Muscle layer of colon (tissue), 2 donors: ENCODE measurements around the gene BCL3.

Source experiments
- H3K27ac ChIP-seq: one replicate; pipeline ENCODE4 v1.7.0; 2013; ENCODE audit warnings: low read depth, mild to moderate bottlenecking, low read length, moderate library complexity
- H3K27me3 ChIP-seq, 2 donors: one replicate each; pipeline ENCODE4 v1.7.0; 2013; ENCODE audit warnings: low read length in 2 of 2, mild to moderate bottlenecking in 2 of 2; ENCODE audit not compliant: insufficient read depth in 2 of 2, control insufficient read depth in 1 of 2
- H3K36me3 ChIP-seq: one replicate; pipeline ENCODE4 v1.7.0; 2013; ENCODE audit warnings: mild to moderate bottlenecking, low read length; ENCODE audit not compliant: insufficient read depth
- H3K4me1 ChIP-seq: one replicate; pipeline ENCODE4 v1.7.0; 2013; ENCODE audit warnings: mild to moderate bottlenecking, low read length; ENCODE audit not compliant: insufficient read depth
- H3K4me3 ChIP-seq, 2 donors: one replicate each; pipeline ENCODE4 v1.7.0; 2013; ENCODE audit warnings: low read length in 2 of 2, low read depth in 1 of 2, mild to moderate bottlenecking in 1 of 2, moderate library complexity in 1 of 2
- H3K9ac ChIP-seq: one replicate; pipeline ENCODE4 v1.7.0; 2013; ENCODE audit warnings: low read length
- H3K9me3 ChIP-seq: one replicate; pipeline ENCODE4 v1.7.0; 2013; ENCODE audit warnings: mild to moderate bottlenecking, low read length
- donor health status: abdominal sarcoma.
- donor health status: Adenocarcinoma of cecum.

The BCL3 gene

DNA sequence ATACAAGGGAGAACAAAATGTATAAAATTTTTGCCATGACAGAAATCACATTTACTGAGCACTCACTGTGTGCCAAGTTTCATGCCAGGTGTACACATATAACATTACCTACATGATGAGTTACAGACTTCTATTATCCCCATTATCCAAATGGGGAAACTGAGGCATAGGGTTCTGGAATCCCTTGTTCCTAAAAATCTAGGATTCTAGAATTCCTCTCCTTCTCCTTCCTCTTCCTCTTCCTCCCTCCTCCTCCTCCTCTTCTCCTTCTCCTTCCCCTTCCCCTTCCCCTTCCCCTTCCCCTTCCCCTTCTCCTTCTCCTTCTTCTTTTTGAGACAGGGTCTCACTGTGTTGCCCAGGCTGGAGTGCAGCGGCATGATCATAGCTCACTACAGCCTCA, 14.2 kb upstream of the BCL3 start:
- Histone ChIP-seq H3K4me1 (no peaks in the 10 kb centered on the region), H3K27ac (no peak overlapping the region), H3K36me3 (no peaks in the 10 kb centered on the region), H3K4me3 (no peak overlapping the region), H3K9ac (no peak overlapping the region), H3K27me3 (no peaks in the 10 kb centered on the region), H3K9me3 (no peaks in the 10 kb centered on the region)

- no peaks in the 10 kb centered on the region for H3K4me1 ChIP-seq
- H3K9ac ChIP-seq = no peak overlapping the region
- H3K27ac ChIP-seq = no peak overlapping the region
- H3K9me3 ChIP-seq = no peaks in the 10 kb centered on the region
- H3K4me3 ChIP-seq = no peak overlapping the region
- no peaks in the 10 kb centered on the region for H3K36me3 ChIP-seq
- no peaks in the 10 kb centered on the region for H3K27me3 ChIP-seq
Observed at GRCh38 chr19:44735011-44735410, 13.5 kb upstream of the BCL3 start.

DNA sequence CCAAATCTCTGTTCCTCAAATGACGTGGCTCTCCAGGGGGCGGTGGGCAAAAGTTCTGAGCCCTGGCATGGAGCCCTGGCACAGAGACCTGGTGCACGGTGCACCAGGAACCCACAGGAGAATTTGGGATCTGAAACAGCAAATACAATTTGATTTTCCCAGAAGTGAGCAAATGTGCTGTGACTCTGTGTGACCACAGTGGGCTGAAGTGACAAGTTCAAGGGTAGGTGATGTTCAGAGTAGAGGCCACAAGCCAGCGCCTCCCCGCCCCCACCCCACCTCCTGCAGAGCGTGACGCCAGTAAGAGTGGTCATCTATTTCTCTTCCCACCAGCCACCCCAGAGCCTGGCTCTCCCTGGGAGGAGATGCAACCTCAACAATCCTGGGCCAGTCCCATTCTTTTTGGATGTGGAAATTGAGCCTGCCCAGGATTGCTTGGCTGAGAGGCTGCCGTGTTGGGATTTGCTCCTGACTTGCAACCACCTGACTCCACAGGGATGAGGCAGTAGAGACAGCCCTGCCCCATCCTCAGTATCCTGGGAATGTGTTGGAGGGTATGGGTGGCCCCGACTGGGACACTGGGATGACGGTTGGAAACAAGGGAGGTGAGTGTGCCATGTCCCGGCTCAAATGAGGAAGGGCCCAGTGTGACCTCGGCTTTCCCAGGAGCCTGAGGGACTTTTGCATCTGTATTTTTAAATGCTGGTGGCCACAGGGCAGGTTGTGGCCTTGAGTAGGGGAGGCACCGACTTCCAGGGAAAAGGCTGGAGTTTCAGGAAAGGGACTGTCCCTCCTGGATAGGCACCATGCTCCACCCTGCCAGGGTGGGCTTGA, 11.1 kb upstream of the BCL3 start:
- peaks cover 12% of the 10 kb centered on the region for H3K4me1 ChIP-seq
- no peaks in the 10 kb centered on the region for H3K9me3 ChIP-seq
- H3K27ac ChIP-seq = no peak overlapping the region

DNA sequence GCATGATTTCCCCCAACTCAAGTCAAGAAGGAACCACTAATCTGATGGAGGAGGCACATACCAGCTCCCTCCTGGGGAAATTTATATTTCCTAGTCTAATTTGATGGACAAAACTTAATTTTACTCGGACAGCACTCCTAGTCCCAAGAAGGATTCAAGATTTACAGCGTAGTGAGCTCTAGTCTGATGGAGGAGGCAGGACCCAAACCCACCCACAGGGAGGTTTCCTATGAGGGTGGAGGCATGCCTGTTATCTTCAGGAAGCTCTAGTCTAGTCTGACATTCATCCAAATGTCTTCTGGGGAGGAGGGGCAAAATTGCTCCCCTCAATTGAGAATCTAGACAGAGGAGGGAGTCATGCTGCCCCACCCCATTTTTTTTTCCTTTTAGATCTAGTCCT, 10.4 kb upstream of the BCL3 start:
- Histone ChIP-seq H3K4me3 (no peak overlapping the region), H3K36me3 (no peaks in the 10 kb centered on the region), H3K9ac (no peak overlapping the region), H3K4me1 (peaks cover 19% of the 10 kb centered on the region), H3K27ac (no peak overlapping the region), H3K27me3 (no peaks in the 10 kb centered on the region), H3K9me3 (no peaks in the 10 kb centered on the region)

More for the DNA sequence above, 11.1 kb upstream of the BCL3 start:
- no peak overlapping the region for H3K4me3 ChIP-seq
- no peaks in the 10 kb centered on the region for H3K27me3 ChIP-seq
- H3K36me3 ChIP-seq = no peaks in the 10 kb centered on the region
- H3K9ac ChIP-seq = no peak overlapping the region

- Histone ChIP-seq H3K9ac (no peak overlapping the region), H3K4me1 (peaks cover 20% of the 10 kb centered on the region)
Observed at GRCh38 chr19:44738603-44739558, 9.6 kb upstream of the BCL3 start.

DNA sequence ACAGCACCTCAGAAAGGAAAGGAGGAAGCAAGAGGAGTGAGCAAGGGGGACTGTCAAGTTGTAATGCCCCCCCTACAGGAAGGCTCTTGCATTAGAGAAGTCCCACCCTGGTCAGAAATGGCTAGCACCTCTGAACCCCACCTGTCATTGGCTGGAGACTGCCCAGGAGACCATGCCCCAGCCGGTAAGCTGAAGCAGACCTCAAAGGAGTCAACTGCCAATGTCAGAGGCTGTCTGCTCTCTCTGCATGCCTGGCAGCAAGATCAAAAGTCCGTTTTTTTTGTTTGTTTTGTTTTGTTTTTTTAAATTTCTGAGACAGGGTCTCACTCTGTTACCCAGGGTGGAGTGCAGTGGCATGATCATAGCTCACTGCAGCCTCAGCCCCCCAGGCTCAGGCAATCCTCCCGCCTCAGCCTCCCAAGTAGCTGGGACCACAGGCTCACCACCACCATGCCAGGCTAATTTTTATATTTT, 8.1 kb upstream of the BCL3 start:
- Histone ChIP-seq H3K4me1 (peaks cover 30% of the 10 kb centered on the region), H3K9me3 (no peaks in the 10 kb centered on the region), H3K27me3 (no peaks in the 10 kb centered on the region), H3K4me3 (no peak overlapping the region), H3K27ac (no peak overlapping the region), H3K36me3 (no peaks in the 10 kb centered on the region), H3K9ac (no peak overlapping the region)

More at GRCh38 chr19:44738603-44739558, 9.6 kb upstream of the BCL3 start:
- no peak overlapping the region for H3K4me3 ChIP-seq
- no peaks in the 10 kb centered on the region for H3K9me3 ChIP-seq
- H3K36me3 ChIP-seq = no peaks in the 10 kb centered on the region
- H3K27ac ChIP-seq = no peak overlapping the region
- H3K27me3 ChIP-seq = no peaks in the 10 kb centered on the region

GRCh38 chr19:44741258-44741731, 7.2 kb upstream of the BCL3 start:
- H3K27ac ChIP-seq = peak overlapping the region; percentile 36
- no peaks in the 10 kb centered on the region for H3K9me3 ChIP-seq
- H3K36me3 ChIP-seq = no peaks in the 10 kb centered on the region
- H3K9ac ChIP-seq = no peak overlapping the region
- H3K27me3 ChIP-seq = no peaks in the 10 kb centered on the region
- H3K4me1 ChIP-seq = peaks cover 36% of the 10 kb centered on the region
- no peak overlapping the region for H3K4me3 ChIP-seq

DNA sequence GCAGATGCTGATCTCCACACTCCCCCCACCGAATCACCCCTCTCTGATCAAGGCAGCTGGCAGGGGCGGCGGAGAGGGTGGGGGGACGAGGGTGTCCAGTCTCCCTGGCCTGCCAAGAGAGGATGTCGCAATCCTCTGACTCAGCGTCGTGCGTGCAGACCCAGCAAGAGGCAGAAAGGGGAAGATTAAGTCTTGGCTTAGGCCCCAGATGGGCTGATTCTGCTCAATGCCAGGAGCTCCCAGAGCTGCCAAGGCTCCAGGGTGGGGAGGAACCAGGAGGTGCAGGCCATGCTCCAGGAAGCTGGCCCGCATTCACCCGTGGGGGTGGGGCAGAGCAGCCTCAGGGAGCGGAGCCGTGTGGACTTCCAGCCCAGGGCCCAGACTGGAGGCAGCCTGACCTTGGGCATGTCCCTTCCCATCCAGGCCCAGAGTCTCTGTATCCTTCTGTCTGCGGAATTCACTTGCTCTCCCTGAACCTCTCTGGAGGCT, 6.6 kb upstream of the BCL3 start:
- H3K9me3 ChIP-seq = no peaks in the 10 kb centered on the region
- H3K36me3 ChIP-seq = no peaks in the 10 kb centered on the region
- H3K27me3 ChIP-seq = no peaks in the 10 kb centered on the region
- peak overlapping the region; percentile 25 for H3K27ac ChIP-seq
- H3K9ac ChIP-seq = no peak overlapping the region
- peaks cover 42% of the 10 kb centered on the region for H3K4me1 ChIP-seq
- no peak overlapping the region for H3K4me3 ChIP-seq

DNA sequence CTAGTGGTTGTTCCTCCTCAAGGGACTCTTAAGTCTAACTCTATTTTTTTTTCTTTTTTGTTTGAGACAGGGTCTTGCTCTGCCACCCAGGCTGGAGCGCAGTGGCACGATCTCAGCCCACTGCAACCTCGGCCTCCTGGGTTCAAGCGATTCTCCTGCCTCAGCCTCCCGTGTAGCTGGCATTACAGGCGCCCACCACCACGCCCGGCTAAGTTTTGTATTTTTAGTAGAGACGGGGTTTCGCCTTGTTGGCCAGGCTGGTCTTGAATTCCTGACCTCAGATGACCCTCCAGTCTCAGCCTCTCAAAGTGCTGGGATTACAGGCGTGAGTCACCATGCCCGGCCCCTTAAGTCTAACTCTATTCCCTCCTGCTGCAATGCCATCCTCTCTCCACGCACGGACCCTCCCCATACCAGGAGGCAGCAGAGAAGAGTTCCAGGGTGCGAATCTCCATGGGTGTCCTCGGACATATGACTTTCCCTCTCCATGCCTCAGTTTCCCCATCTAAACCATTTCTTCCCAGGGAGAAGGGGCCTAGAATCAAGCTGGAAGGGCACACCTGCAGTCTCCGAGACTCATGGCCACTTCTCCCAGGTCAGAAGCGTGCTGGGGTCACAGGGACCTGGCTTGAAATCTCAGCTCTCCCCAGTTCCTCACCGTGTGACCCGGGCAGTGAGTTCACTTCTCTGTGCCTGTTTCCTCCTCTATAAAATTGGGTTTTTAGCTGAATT, 6.0 kb upstream of the BCL3 start:
- Histone ChIP-seq H3K4me3 (no peak overlapping the region), H3K9me3 (no peaks in the 10 kb centered on the region), H3K27ac (peak overlapping the region; percentile 25), H3K36me3 (no peaks in the 10 kb centered on the region), H3K27me3 (no peaks in the 10 kb centered on the region), H3K4me1 (peaks cover 44% of the 10 kb centered on the region), H3K9ac (no peak overlapping the region)

DNA sequence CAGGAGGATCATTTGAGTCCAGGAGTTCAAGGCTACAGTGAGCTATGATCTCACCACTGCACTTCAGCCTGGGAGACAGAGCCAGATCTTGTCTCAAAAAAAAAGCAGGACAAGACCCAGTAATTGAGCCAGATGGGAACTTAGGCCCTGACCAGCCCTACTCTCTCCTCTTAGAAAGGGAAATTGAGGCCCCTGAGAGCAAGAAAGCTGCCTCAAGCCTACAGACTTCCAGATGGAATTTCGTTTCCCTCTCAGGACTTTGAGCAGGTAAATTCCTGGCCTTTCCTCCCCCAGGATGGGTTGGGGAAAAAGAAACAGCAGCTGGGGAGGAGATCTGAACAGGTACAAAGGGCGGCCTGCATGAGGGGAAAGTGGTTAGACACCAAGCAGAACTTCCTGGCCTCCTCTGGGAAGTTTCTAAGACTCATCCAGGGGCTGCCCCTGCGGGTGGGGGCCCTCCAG, 3.6 kb upstream of the BCL3 start:
- H3K9ac ChIP-seq = no peak overlapping the region
- H3K27ac ChIP-seq = peak overlapping the region; percentile 68
- peaks cover 52% of the 10 kb centered on the region for H3K4me1 ChIP-seq

More for the DNA sequence above, 3.6 kb upstream of the BCL3 start:
- Histone ChIP-seq H3K36me3 (no peaks in the 10 kb centered on the region), H3K9me3 (no peaks in the 10 kb centered on the region), H3K27me3 (no peaks in the 10 kb centered on the region), H3K4me3 (no peak overlapping the region)
